Measurements from ENCODE around the gene PPIF. TPM values are rescaled to one million over a fixed set of nuclear protein-coding genes. Genes with fewer than 3 reads are reported as not detected.

The PPIF gene
- total RNA-seq, 2 donors from 2014 or later = 102 to 104 TPM

Other genes with a start within 250 kb of the PPIF start
- 1 to 10 TPM; 1.1 to 1.7 TPM for gene ZCCHC24, start 98.2 kb downstream of the PPIF start, total RNA-seq
- gene EIF5AL1, start 165.1 kb downstream of the PPIF start, total RNA-seq = under 1 TPM; 0.07 to 0.10 TPM
- gene SFTPA2, start 212.9 kb downstream of the PPIF start, total RNA-seq = not detected